T-helper 17 cell (primary cell): Measurements from ENCODE around the gene ZNF555. TPM values are rescaled to one million over a fixed set of nuclear protein-coding genes. Genes with fewer than 3 reads are reported as not detected.
A peak's percentile ranks its signal among the peaks of the same experiment; 100 is the strongest.
"Not testable (repeated sequence)": the region's sequence is repeated elsewhere in the genome, so short reads cannot be mapped to it uniquely, and the experiment has no call there.

Experiments
- ATAC-seq: fragments of 150-1000 bp; cut with Tn5 transposase; 2 replicates; pipeline ENCODE4 v1.10.0; 2021; ENCODE audit warnings: mild to moderate bottlenecking, moderate library complexity
- DNase-seq, 3 donors: peaks; one replicate each; pipeline versions ENCODE4 v3.0.0 to v3.0.0-alpha.2; 2020 to 2021
- H3K9me3 ChIP-seq: one replicate; pipeline ENCODE4 v1.7.0; 2013; ENCODE audit warnings: low read length, mild to moderate bottlenecking; ENCODE audit not compliant: control insufficient read depth, poor library complexity, severe bottlenecking
- H3K27ac Mint-ChIP-seq: one replicate; pipeline ENCODE4 v1.8.0; 2022; ENCODE audit warnings: mild to moderate bottlenecking, moderate library complexity, mixed read lengths
- H3K27me3 Mint-ChIP-seq: one replicate; pipeline ENCODE4 v1.8.0; 2022; ENCODE audit warnings: mixed read lengths
- H3K36me3 Mint-ChIP-seq: one replicate; pipeline ENCODE4 v1.8.0; 2022; ENCODE audit warnings: low read depth, mixed read lengths
- H3K4me1 Mint-ChIP-seq: one replicate; pipeline ENCODE4 v1.8.0; 2022; ENCODE audit warnings: mild to moderate bottlenecking, mixed read lengths
- H3K4me3 Mint-ChIP-seq: one replicate; pipeline ENCODE4 v1.8.0; 2022; ENCODE audit warnings: mild to moderate bottlenecking, moderate library complexity, mixed read lengths
- total RNA-seq, 4 donors: library from RNA in 2 of 4; stranded (reverse) in 2 of 4; gene quantifications; one replicate each; pipeline ENCODE4 v1.2.3 and lab custom pipeline; 2022 to 2026

The ZNF555 gene
- total RNA-seq: 1 to 10 TPM; 3.0 to 3.4 TPM
- total RNA-seq (lab: John Stamatoyannopoulos, UW): 8.2 to 32.2 reads per million in 2 donors

GRCh38 chr19:2840794-2841791, at the start of gene ZNF555:
TSS of gene ZNF555 (plus strand) at chr19:2841475. CDS start at chr19:2841573, 98 bp downstream.
- H3K4me3 Mint-ChIP-seq: peak within 1 kb of the TSS; percentile 94
- peaks cover 9% of the 10 kb centered on the region for H3K4me1 Mint-ChIP-seq
- no peaks in the 10 kb centered on the region for H3K36me3 Mint-ChIP-seq
- ATAC-seq (peak; percentile 98), DNase-seq (peak; percentile 94 to 97 (median 97))
- peak within 1 kb of the TSS; percentile 84 for H3K27ac Mint-ChIP-seq
- peaks cover 4% of the 10 kb centered on the region for H3K9me3 ChIP-seq
- no peaks in the 10 kb centered on the region for H3K27me3 Mint-ChIP-seq

- DNase-seq (no peak), ATAC-seq (no peak)
- no peaks in the 10 kb centered on the region for H3K27me3 Mint-ChIP-seq
- peak overlapping the region; percentile 45 for H3K27ac Mint-ChIP-seq
- H3K4me1 Mint-ChIP-seq: no peaks in the 10 kb centered on the region
- no peaks in the 10 kb centered on the region for H3K9me3 ChIP-seq
- H3K36me3 Mint-ChIP-seq: no peaks in the 10 kb centered on the region
- H3K4me3 Mint-ChIP-seq: no peak overlapping the region
Observed at GRCh38 chr19:2791876-2792275, 49.4 kb upstream of the ZNF555 start.

GRCh38 chr19:2792666-2793065, 48.6 kb upstream of the ZNF555 start:
- not testable (repeated sequence) for H3K4me3 Mint-ChIP-seq, H3K36me3 Mint-ChIP-seq, ATAC-seq, H3K27me3 Mint-ChIP-seq, DNase-seq, H3K9me3 ChIP-seq, H3K4me1 Mint-ChIP-seq, H3K27ac Mint-ChIP-seq

GRCh38 chr19:2793126-2793525, 48.1 kb upstream of the ZNF555 start:
- H3K27me3 Mint-ChIP-seq: no peaks in the 10 kb centered on the region
- H3K36me3 Mint-ChIP-seq: no peaks in the 10 kb centered on the region
- no peaks in the 10 kb centered on the region for H3K4me1 Mint-ChIP-seq
- H3K27ac Mint-ChIP-seq: no peak overlapping the region
- no peak overlapping the region for H3K4me3 Mint-ChIP-seq
- no peak for DNase-seq
- no peaks in the 10 kb centered on the region for H3K9me3 ChIP-seq
- ATAC-seq: no peak

- no peaks in the 10 kb centered on the region for H3K36me3 Mint-ChIP-seq
- no peaks in the 10 kb centered on the region for H3K4me1 Mint-ChIP-seq
Observed at GRCh38 chr19:2793577-2793976, 47.7 kb upstream of the ZNF555 start.

GRCh38 chr19:2795827-2796658, 45.2 kb upstream of the ZNF555 start:
- DNase-seq (no peak), ATAC-seq (no peak)
- Mint-ChIP-seq H3K4me1 (no peaks in the 10 kb centered on the region), H3K36me3 (peaks cover 2% of the 10 kb centered on the region), H3K4me3 (no peak overlapping the region), H3K27ac (no peak overlapping the region), H3K27me3 (no peaks in the 10 kb centered on the region)
- no peaks in the 10 kb centered on the region for H3K9me3 ChIP-seq

More at GRCh38 chr19:2793577-2793976, 47.7 kb upstream of the ZNF555 start:
- ATAC-seq: no peak
- H3K27me3 Mint-ChIP-seq: no peaks in the 10 kb centered on the region
- H3K4me3 Mint-ChIP-seq: no peak overlapping the region
- no peak for DNase-seq
- H3K27ac Mint-ChIP-seq: no peak overlapping the region
- H3K9me3 ChIP-seq: no peaks in the 10 kb centered on the region

GRCh38 chr19:2796659-2797266, 44.5 kb upstream of the ZNF555 start:
- no peaks in the 10 kb centered on the region for H3K27me3 Mint-ChIP-seq
- H3K4me1 Mint-ChIP-seq: peaks cover under 1% of the 10 kb centered on the region
- peaks cover 2% of the 10 kb centered on the region for H3K36me3 Mint-ChIP-seq
- no peaks in the 10 kb centered on the region for H3K9me3 ChIP-seq
- H3K4me3 Mint-ChIP-seq: no peak overlapping the region
- H3K27ac Mint-ChIP-seq: no peak overlapping the region
- DNase-seq: no peak
- no peak for ATAC-seq

- Mint-ChIP-seq H3K36me3 (peaks cover 2% of the 10 kb centered on the region), H3K4me1 (peaks cover 3% of the 10 kb centered on the region), H3K27me3 (no peaks in the 10 kb centered on the region), H3K27ac (no peak overlapping the region), H3K4me3 (no peak overlapping the region)
- ATAC-seq (no peak), DNase-seq (no peak)
- no peaks in the 10 kb centered on the region for H3K9me3 ChIP-seq
Observed at GRCh38 chr19:2797280-2797679, 44.0 kb upstream of the ZNF555 start.

GRCh38 chr19:2798158-2798685, 43.1 kb upstream of the ZNF555 start:
- Mint-ChIP-seq H3K4me3 (no peak overlapping the region), H3K4me1 (peaks cover 6% of the 10 kb centered on the region), H3K27ac (no peak overlapping the region), H3K27me3 (no peaks in the 10 kb centered on the region), H3K36me3 (peaks cover 6% of the 10 kb centered on the region)
- ATAC-seq (no peak), DNase-seq (no peak)
- H3K9me3 ChIP-seq: no peaks in the 10 kb centered on the region

GRCh38 chr19:2798733-2799132, 42.5 kb upstream of the ZNF555 start:
- ATAC-seq: no peak
- Mint-ChIP-seq H3K4me3 (no peak overlapping the region), H3K36me3 (peaks cover 6% of the 10 kb centered on the region), H3K4me1 (peaks cover 6% of the 10 kb centered on the region), H3K27ac (no peak overlapping the region), H3K27me3 (no peaks in the 10 kb centered on the region)
- no peak for DNase-seq
- no peaks in the 10 kb centered on the region for H3K9me3 ChIP-seq

- Mint-ChIP-seq H3K27me3 (no peaks in the 10 kb centered on the region), H3K27ac (no peak overlapping the region), H3K36me3 (peaks cover 6% of the 10 kb centered on the region), H3K4me1 (peaks cover 6% of the 10 kb centered on the region), H3K4me3 (no peak overlapping the region)
- ATAC-seq (no peak), DNase-seq (no peak)
- H3K9me3 ChIP-seq: no peaks in the 10 kb centered on the region
Observed at GRCh38 chr19:2799273-2800020, 41.8 kb upstream of the ZNF555 start.

- H3K9me3 ChIP-seq: no peaks in the 10 kb centered on the region
- Mint-ChIP-seq H3K27ac (no peak overlapping the region), H3K36me3 (peaks cover 6% of the 10 kb centered on the region), H3K27me3 (no peaks in the 10 kb centered on the region), H3K4me1 (peaks cover 6% of the 10 kb centered on the region), H3K4me3 (no peak overlapping the region)
- ATAC-seq: no peak
- DNase-seq: no peak
Observed at GRCh38 chr19:2800506-2800905, 40.8 kb upstream of the ZNF555 start.
